ENCODE results near the gene WDR1. TPM values are rescaled to one million over a fixed set of nuclear protein-coding genes. Genes with fewer than 3 reads are reported as not detected.

Gene WDR1
- total and polyA plus RNA-seq, 3 experiments from 2014 or later: 377 to 409 (median 409) TPM

DNA sequence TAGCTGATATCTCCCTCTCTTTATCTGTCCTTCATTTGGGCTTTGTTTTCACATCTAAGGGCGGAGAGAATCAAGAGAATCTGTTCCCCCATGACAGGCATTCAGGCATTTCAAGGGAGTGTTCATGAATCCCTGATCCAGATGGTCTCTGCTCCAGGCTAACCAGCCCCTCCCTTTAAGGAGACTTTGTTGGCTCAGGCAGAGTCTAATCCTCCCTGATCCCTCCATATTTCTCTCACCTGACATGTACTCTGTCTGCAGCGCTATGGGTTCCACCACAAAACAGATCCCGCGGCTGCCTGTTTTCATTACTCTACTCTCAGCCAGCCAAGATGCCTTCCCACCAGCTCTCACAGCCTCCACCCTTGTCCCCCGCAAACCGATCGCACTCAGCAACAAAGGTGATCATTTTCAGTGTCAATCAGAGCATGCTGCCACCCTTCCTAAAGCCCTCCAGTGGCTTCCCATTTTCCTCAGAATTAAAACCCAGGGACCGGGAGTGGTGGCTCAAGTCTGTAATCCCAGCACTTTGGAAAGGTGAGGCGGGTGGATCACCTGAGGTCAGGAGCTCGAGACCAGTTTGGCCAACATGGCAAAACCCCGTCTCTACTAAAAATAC is 65.0 kb downstream of the WDR1 start:
- H3K27ac ChIP-seq (ENCODE audit: low read depth, low read length): no peak overlapping the region
- no peak overlapping the region for H3K4me3 Mint-ChIP-seq
- CTCF ChIA-PET: no interaction called here

DNA sequence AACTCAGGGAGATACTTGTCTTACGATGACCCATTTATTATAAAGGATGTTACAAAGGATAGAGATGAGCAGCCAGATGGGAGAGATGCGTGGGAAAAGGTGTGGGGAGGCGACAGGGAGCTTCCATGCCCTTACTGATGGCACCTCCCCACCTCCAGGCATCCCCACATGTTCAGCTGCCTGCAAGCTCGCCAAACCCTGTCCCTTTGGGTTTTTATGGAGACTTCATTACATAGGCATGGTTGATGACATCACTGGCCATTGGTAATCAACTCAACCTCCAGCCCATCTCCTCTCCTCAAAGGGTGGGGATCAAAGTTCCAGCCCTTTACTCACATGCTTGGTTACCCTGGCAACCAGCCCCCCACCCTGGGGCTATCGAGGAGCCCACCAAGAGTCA is 65.9 kb downstream of the WDR1 start:
- Histone ChIP-seq H3K27me3 (ENCODE audit: insufficient read depth, low read length, poor library complexity, severe bottlenecking) (no peaks in the 10 kb centered on the region), H3K27ac (ENCODE audit: low read depth, low read length) (no peak overlapping the region), H3K4me1 (ENCODE audit: insufficient read depth, low read length) (no peaks in the 10 kb centered on the region), H3K36me3 (ENCODE audit: insufficient read depth, low read length) (no peaks in the 10 kb centered on the region), H3K4me3 (ENCODE audit: low read length) (no peak overlapping the region), H3K9me3 (ENCODE audit: low read length) (no peaks in the 10 kb centered on the region)
- ChIA-PET POLR2A (no interaction called here), CTCF (no interaction called here)
- Mint-ChIP-seq H3K27me3 (peaks cover 3 to 7% of the 10 kb centered on the region in 2 donors), H3K27ac (no peak overlapping the region), H3K9me3 (no peaks in the 10 kb centered on the region), H3K36me3 (peaks cover 0 to 11% (median 10%) of the 10 kb centered on the region in 3 donors), H3K4me3 (no peak overlapping the region), H3K4me1 (peaks cover 0 to 17% (median 14%) of the 10 kb centered on the region in 3 donors)
- no peak for DNase-seq

More for the DNA sequence above, 65.0 kb downstream of the WDR1 start:
- Histone ChIP-seq H3K27me3 (ENCODE audit: insufficient read depth, low read length, poor library complexity, severe bottlenecking) (no peaks in the 10 kb centered on the region), H3K9me3 (ENCODE audit: low read length) (no peaks in the 10 kb centered on the region), H3K4me3 (ENCODE audit: low read length) (no peak overlapping the region), H3K4me1 (ENCODE audit: insufficient read depth, low read length) (no peaks in the 10 kb centered on the region), H3K36me3 (ENCODE audit: insufficient read depth, low read length) (no peaks in the 10 kb centered on the region)
- DNase-seq: no peak
- peaks cover 3 to 7% of the 10 kb centered on the region in 2 donors for H3K27me3 Mint-ChIP-seq
- POLR2A ChIA-PET: no interaction called here
- H3K27ac Mint-ChIP-seq: no peak overlapping the region
- H3K4me1 Mint-ChIP-seq: peaks cover 0 to 17% (median 14%) of the 10 kb centered on the region in 3 donors
- H3K36me3 Mint-ChIP-seq: peaks cover 2 to 16% (median 16%) of the 10 kb centered on the region in 3 donors
- no peaks in the 10 kb centered on the region for H3K9me3 Mint-ChIP-seq

GRCh38 chr4:10050261-10050661 is 66.3 kb downstream of the WDR1 start:
- DNase-seq: no peak
- H3K27me3 ChIP-seq (ENCODE audit: insufficient read depth, low read length, poor library complexity, severe bottlenecking): no peaks in the 10 kb centered on the region
- no peaks in the 10 kb centered on the region for H3K9me3 Mint-ChIP-seq
- H3K36me3 ChIP-seq (ENCODE audit: insufficient read depth, low read length): no peaks in the 10 kb centered on the region
- H3K4me3 Mint-ChIP-seq: no peak overlapping the region
- H3K4me1 Mint-ChIP-seq: peaks cover 0 to 17% (median 14%) of the 10 kb centered on the region in 3 donors
- H3K4me3 ChIP-seq (ENCODE audit: low read length): no peak overlapping the region
- no peak overlapping the region for H3K27ac Mint-ChIP-seq
- H3K27me3 Mint-ChIP-seq: peaks cover 3 to 7% of the 10 kb centered on the region in 2 donors
- POLR2A ChIA-PET: no interaction called here
- CTCF ChIA-PET: no interaction called here
- peaks cover 0 to 10% (median 10%) of the 10 kb centered on the region in 3 donors for H3K36me3 Mint-ChIP-seq
- no peaks in the 10 kb centered on the region for H3K4me1 ChIP-seq (ENCODE audit: insufficient read depth, low read length)
- no peak overlapping the region for H3K27ac ChIP-seq (ENCODE audit: low read depth, low read length)
- H3K9me3 ChIP-seq (ENCODE audit: low read length): no peaks in the 10 kb centered on the region

- no peak for DNase-seq
- Mint-ChIP-seq H3K27me3 (peaks cover 3 to 7% of the 10 kb centered on the region in 2 donors), H3K27ac (peak overlapping the region in 2 of 8 donors; percentile 63 to 69), H3K9me3 (no peaks in the 10 kb centered on the region), H3K4me3 (no peak overlapping the region), H3K36me3 (peaks cover 0 to 11% (median 10%) of the 10 kb centered on the region in 3 donors), H3K4me1 (peaks cover 0 to 17% (median 14%) of the 10 kb centered on the region in 3 donors)
- ChIA-PET CTCF (no interaction called here), POLR2A (no interaction called here)
- H3K4me3 ChIP-seq (ENCODE audit: low read length): no peak overlapping the region
- no peaks in the 10 kb centered on the region for H3K27me3 ChIP-seq (ENCODE audit: insufficient read depth, low read length, poor library complexity, severe bottlenecking)
- H3K36me3 ChIP-seq (ENCODE audit: insufficient read depth, low read length): no peaks in the 10 kb centered on the region
- no peaks in the 10 kb centered on the region for H3K4me1 ChIP-seq (ENCODE audit: insufficient read depth, low read length)
- no peaks in the 10 kb centered on the region for H3K9me3 ChIP-seq (ENCODE audit: low read length)
- no peak overlapping the region for H3K27ac ChIP-seq (ENCODE audit: low read depth, low read length)
Observed at GRCh38 chr4:10048941-10049697, 67.5 kb downstream of the WDR1 start.

GRCh38 chr4:10047967-10048366 is 68.6 kb downstream of the WDR1 start:
- Mint-ChIP-seq H3K36me3 (peaks cover 0 to 21% (median 13%) of the 10 kb centered on the region in 3 donors), H3K27ac (no peak overlapping the region), H3K27me3 (peaks cover 3 to 7% of the 10 kb centered on the region in 2 donors), H3K4me1 (peaks cover 0 to 17% (median 14%) of the 10 kb centered on the region in 3 donors), H3K9me3 (peaks cover under 1 to 3% (median under 1%) of the 10 kb centered on the region in 5 donors), H3K4me3 (no peak overlapping the region)
- H3K4me1 ChIP-seq (ENCODE audit: insufficient read depth, low read length): no peaks in the 10 kb centered on the region
- POLR2A ChIA-PET: no interaction called here
- H3K9me3 ChIP-seq (ENCODE audit: low read length): no peaks in the 10 kb centered on the region
- no peak overlapping the region for H3K27ac ChIP-seq (ENCODE audit: low read depth, low read length)
- DNase-seq: no peak
- H3K36me3 ChIP-seq (ENCODE audit: insufficient read depth, low read length): no peaks in the 10 kb centered on the region
- H3K4me3 ChIP-seq (ENCODE audit: low read length): no peak overlapping the region
- H3K27me3 ChIP-seq (ENCODE audit: insufficient read depth, low read length, poor library complexity, severe bottlenecking): no peaks in the 10 kb centered on the region
- CTCF ChIA-PET: no interaction called here

DNA sequence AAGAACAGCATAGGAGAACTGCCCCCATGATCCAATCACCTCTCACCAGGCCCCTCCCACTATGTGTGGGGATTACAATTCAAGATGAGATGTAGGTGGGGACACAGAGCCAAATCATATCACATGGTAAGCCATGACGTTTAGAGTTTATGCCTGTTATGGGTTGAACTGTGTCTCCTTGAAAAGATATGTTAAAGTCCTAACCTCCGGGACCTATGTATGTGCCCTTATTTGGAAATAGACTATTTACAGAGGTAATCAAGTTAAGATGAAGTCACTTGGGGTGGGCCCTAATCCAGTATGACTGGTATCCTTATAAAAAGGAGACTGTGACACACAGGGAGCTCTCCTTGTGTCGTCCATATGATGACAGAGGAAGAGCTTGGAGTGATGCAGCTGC is 70.1 kb downstream of the WDR1 start:
- peaks cover 0 to 7% of the 10 kb centered on the region in 2 donors for H3K27me3 Mint-ChIP-seq
- no peak overlapping the region for H3K4me3 Mint-ChIP-seq
- no peak for DNase-seq
- ChIA-PET POLR2A (no interaction called here), CTCF (no interaction called here)
- H3K4me1 ChIP-seq (ENCODE audit: insufficient read depth, low read length): no peaks in the 10 kb centered on the region
- peaks cover 8 to 30% (median 16%) of the 10 kb centered on the region in 3 donors for H3K36me3 Mint-ChIP-seq
- peaks cover 0 to 17% (median 14%) of the 10 kb centered on the region in 3 donors for H3K4me1 Mint-ChIP-seq
- no peaks in the 10 kb centered on the region for H3K27me3 ChIP-seq (ENCODE audit: insufficient read depth, low read length, poor library complexity, severe bottlenecking)
- no peak overlapping the region for H3K4me3 ChIP-seq (ENCODE audit: low read length)
- H3K27ac ChIP-seq (ENCODE audit: low read depth, low read length): no peak overlapping the region
- peaks cover 8 to 16% (median 12%) of the 10 kb centered on the region in 5 donors for H3K9me3 Mint-ChIP-seq
- H3K36me3 ChIP-seq (ENCODE audit: insufficient read depth, low read length): no peaks in the 10 kb centered on the region
- peak overlapping the region in 1 of 8 donors; percentile 72 for H3K27ac Mint-ChIP-seq
- no peaks in the 10 kb centered on the region for H3K9me3 ChIP-seq (ENCODE audit: low read length)

- CTCF ChIA-PET: no interaction called here
Observed at GRCh38 chr4:10045481-10045880, 71.1 kb downstream of the WDR1 start.

DNA sequence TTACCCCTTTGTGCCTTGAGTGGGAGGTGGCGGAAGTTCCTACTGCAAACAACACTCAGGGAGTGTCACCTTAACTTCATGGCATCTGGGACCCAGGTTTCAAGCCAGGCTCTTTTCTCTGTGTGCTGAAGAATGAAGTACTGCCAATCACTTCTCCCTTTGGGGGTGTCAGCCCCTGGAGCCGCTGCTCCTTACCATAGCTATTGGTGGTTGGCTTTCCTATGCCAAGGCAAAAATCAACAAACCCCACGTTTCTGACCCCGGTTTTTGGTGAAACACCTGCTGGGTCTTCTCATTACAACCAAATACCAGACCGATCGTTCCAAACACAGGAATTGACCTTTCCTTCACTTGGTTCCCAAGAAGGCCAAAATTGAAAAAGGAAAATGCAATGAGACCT is 75.6 kb downstream of the WDR1 start:
- POLR2A ChIA-PET: no interaction called here
- H3K27ac Mint-ChIP-seq: no peak overlapping the region
- H3K4me3 Mint-ChIP-seq: no peak overlapping the region
- no peaks in the 10 kb centered on the region for H3K36me3 ChIP-seq (ENCODE audit: insufficient read depth, low read length)
- H3K27me3 Mint-ChIP-seq: peaks cover 0 to 2% of the 10 kb centered on the region in 2 donors
- no peaks in the 10 kb centered on the region for H3K27me3 ChIP-seq (ENCODE audit: insufficient read depth, low read length, poor library complexity, severe bottlenecking)
- H3K4me3 ChIP-seq (ENCODE audit: low read length): no peak overlapping the region
- peaks cover 10 to 30% (median 23%) of the 10 kb centered on the region in 3 donors for H3K36me3 Mint-ChIP-seq
- no peak overlapping the region for H3K27ac ChIP-seq (ENCODE audit: low read depth, low read length)
- no peaks in the 10 kb centered on the region for H3K9me3 ChIP-seq (ENCODE audit: low read length)
- H3K4me1 ChIP-seq (ENCODE audit: insufficient read depth, low read length): no peaks in the 10 kb centered on the region
- H3K9me3 Mint-ChIP-seq: peaks cover 12 to 16% (median 12%) of the 10 kb centered on the region in 5 donors
- DNase-seq: no peak
- H3K4me1 Mint-ChIP-seq: no peaks in the 10 kb centered on the region
- CTCF ChIA-PET: no interaction called here

More at GRCh38 chr4:10045481-10045880, 71.1 kb downstream of the WDR1 start:
- Histone ChIP-seq H3K4me1 (ENCODE audit: insufficient read depth, low read length) (no peaks in the 10 kb centered on the region), H3K27ac (ENCODE audit: low read depth, low read length) (no peak overlapping the region), H3K4me3 (ENCODE audit: low read length) (no peak overlapping the region), H3K9me3 (ENCODE audit: low read length) (no peaks in the 10 kb centered on the region), H3K27me3 (ENCODE audit: insufficient read depth, low read length, poor library complexity, severe bottlenecking) (no peaks in the 10 kb centered on the region), H3K36me3 (ENCODE audit: insufficient read depth, low read length) (no peaks in the 10 kb centered on the region)
- POLR2A ChIA-PET: no interaction called here
- H3K27ac Mint-ChIP-seq: no peak overlapping the region
- H3K27me3 Mint-ChIP-seq: peaks cover 0 to 7% of the 10 kb centered on the region in 2 donors
- peaks cover 0 to 17% (median 14%) of the 10 kb centered on the region in 3 donors for H3K4me1 Mint-ChIP-seq
- H3K4me3 Mint-ChIP-seq: no peak overlapping the region
- H3K9me3 Mint-ChIP-seq: peaks cover 12 to 16% (median 12%) of the 10 kb centered on the region in 5 donors
- H3K36me3 Mint-ChIP-seq: peaks cover 8 to 30% (median 17%) of the 10 kb centered on the region in 3 donors
- no peak for DNase-seq
